ENCODE measurements around the gene TMA7B. TPM values are rescaled to one million over a fixed set of nuclear protein-coding genes. Genes with fewer than 3 reads are reported as not detected.

The TMA7B gene
- total RNA-seq: 10 to 100 TPM in 1 of 2 experiments, 1 to 10 TPM in 1; 5.1 to 11.0 TPM

GRCh38 chr22:39959640-39960447 lies at the start of gene TMA7B:
Gene TMA7B (plus strand): TSS chr22:39960397. CDS start chr22:39964375, 3,978 bp downstream.
- H3K27ac Mint-ChIP-seq: peak within 1 kb of the TSS; percentile 91
- CTCF ChIA-PET: interaction anchor here (1.2 kb wide), 1 partner anchor 26 kb away, joined by 5 read pairs; no protein-coding TSS in a partner anchor
- DNase-seq (peak; percentile 54), ATAC-seq (peak; percentile 26)
- no peaks in the 10 kb centered on the region for H3K9me3 Mint-ChIP-seq (ENCODE audit: low read depth)
- no peaks in the 10 kb centered on the region for H3K27me3 Mint-ChIP-seq
- H3K4me3 Mint-ChIP-seq: peak within 1 kb of the TSS; percentile 54
- peaks cover 82% of the 10 kb centered on the region for H3K36me3 Mint-ChIP-seq
- H3K4me1 Mint-ChIP-seq: peaks cover 82% of the 10 kb centered on the region

DNA sequence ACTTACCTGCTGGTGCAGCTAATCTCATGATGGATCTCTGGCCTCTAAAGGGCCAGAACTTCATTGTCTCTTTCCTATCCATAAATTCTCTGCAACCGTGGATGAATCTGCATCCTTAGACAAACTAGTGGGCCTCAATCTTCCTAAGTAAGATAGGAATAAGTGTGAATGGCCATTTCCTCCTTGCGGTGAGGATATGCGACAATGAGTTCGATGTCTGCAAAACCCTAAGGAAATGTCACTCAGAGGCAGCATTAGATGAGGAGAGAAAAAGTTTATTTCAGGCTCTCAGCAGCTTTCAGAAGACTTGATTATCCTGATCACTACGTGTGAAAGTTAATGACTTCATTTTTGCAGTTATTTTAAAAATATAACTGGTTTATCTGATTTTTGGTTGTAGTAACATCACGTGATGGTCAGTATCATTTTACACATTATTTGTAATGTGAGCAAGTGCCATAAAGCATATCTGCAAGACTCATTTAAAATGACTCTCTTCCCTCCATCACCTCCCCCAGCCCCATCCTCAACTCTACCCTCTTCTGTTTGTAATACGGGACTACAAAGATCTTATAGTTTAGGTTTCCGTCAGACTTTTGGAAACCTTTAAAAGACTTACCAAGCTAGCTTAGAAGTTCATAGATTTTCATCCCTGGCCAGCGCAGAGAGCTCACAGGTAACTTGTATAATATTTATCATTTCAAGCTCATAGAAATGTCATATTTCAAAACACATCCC lies 49.2 kb upstream of the TMA7B start:
- H3K4me3 Mint-ChIP-seq: peak overlapping the region; percentile 90
- H3K9me3 Mint-ChIP-seq (ENCODE audit: low read depth): no peaks in the 10 kb centered on the region
- peaks cover 63% of the 10 kb centered on the region for H3K36me3 Mint-ChIP-seq
- peak overlapping the region; percentile 91 for H3K27ac Mint-ChIP-seq
- H3K27me3 Mint-ChIP-seq: no peaks in the 10 kb centered on the region
- H3K4me1 Mint-ChIP-seq: peaks cover 74% of the 10 kb centered on the region
- CTCF ChIA-PET: interaction anchor here (0.5 to 12.2 kb wide), 4 partner anchors 14 to 908 kb away, joined by 3 to 171 read pairs (median 32); no protein-coding TSS in a partner anchor
- ATAC-seq (no peak), DNase-seq (no peak)

DNA sequence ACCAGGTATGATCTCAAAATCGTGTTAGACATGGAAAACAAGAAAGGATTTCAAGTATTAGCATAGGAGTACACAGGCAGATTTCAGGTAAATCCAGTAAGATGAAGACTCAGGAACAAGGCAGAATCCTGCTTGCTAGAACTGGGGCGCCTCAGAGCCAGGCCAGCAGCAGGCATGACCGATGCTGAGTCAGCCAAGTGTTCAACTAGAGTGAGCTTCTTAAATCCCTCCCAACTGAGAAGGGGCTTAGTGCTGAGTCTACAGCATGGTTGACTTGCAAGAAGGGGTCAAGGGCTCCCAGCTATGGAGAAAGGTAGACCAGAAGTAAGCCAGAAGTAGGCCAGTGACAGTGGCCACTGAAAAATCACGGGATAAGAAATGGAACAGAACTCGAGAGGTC lies 46.9 kb upstream of the TMA7B start:
- DNase-seq: no peak
- Mint-ChIP-seq H3K9me3 (ENCODE audit: low read depth) (no peaks in the 10 kb centered on the region), H3K4me1 (peaks cover 83% of the 10 kb centered on the region), H3K27ac (peak overlapping the region; percentile 91), H3K27me3 (no peaks in the 10 kb centered on the region), H3K36me3 (peaks cover 65% of the 10 kb centered on the region), H3K4me3 (peak overlapping the region; percentile 90)
- no peak for ATAC-seq
- CTCF ChIA-PET: interaction anchor here (0.6 to 12.2 kb wide), 7 partner anchors 12 to 346 kb away, joined by 3 to 171 read pairs (median 3); partner anchors contain the start of gene GRAP2

DNA sequence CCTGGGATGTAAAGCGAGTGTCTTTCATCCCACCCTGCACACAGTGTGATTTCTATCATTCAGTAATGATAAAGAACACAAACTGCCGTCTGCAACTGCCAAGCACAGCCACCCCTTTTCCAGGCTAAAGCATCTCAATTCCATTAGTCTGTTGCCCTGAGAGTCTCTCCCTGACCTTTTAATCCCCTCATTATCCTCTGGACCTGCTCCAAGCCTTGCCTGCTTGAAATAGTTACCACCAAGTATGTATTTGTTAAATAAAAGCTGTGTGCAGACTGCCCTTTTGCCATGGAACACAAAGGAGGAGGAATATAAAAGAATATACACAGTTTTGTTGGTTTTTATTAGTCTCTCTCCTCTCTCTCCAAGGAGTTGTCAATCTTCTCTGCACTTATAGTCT lies 46.3 kb upstream of the TMA7B start:
- no peaks in the 10 kb centered on the region for H3K9me3 Mint-ChIP-seq (ENCODE audit: low read depth)
- H3K36me3 Mint-ChIP-seq: peaks cover 62% of the 10 kb centered on the region
- H3K4me3 Mint-ChIP-seq: peak overlapping the region; percentile 90
- CTCF ChIA-PET: interaction anchor here (0.6 to 12.2 kb wide), 5 partner anchors 12 to 347 kb away, joined by 3 to 171 read pairs (median 3); no protein-coding TSS in a partner anchor
- peak overlapping the region; percentile 91 for H3K27ac Mint-ChIP-seq
- H3K27me3 Mint-ChIP-seq: no peaks in the 10 kb centered on the region
- no peak for DNase-seq
- no peak for ATAC-seq
- H3K4me1 Mint-ChIP-seq: peaks cover 83% of the 10 kb centered on the region

- peak overlapping the region; percentile 90 for H3K4me3 Mint-ChIP-seq
- DNase-seq: no peak
- CTCF ChIA-PET: interaction anchor here (1.1 to 12.2 kb wide), 5 partner anchors 10 to 347 kb away, joined by 3 to 171 read pairs (median 22); no protein-coding TSS in a partner anchor
- no peaks in the 10 kb centered on the region for H3K9me3 Mint-ChIP-seq (ENCODE audit: low read depth)
- no peaks in the 10 kb centered on the region for H3K27me3 Mint-ChIP-seq
- ATAC-seq: no peak
- peaks cover 62% of the 10 kb centered on the region for H3K36me3 Mint-ChIP-seq
- peaks cover 80% of the 10 kb centered on the region for H3K4me1 Mint-ChIP-seq
- H3K27ac Mint-ChIP-seq: peak overlapping the region; percentile 91
Observed at GRCh38 chr22:39914584-39914983, 45.6 kb upstream of the TMA7B start.

GRCh38 chr22:39915295-39915726 lies 44.9 kb upstream of the TMA7B start:
- Mint-ChIP-seq H3K9me3 (ENCODE audit: low read depth) (no peaks in the 10 kb centered on the region), H3K36me3 (peaks cover 63% of the 10 kb centered on the region), H3K27me3 (no peaks in the 10 kb centered on the region), H3K4me1 (peaks cover 80% of the 10 kb centered on the region), H3K4me3 (peak overlapping the region; percentile 90), H3K27ac (peak overlapping the region; percentile 91)
- DNase-seq (no peak), ATAC-seq (no peak)
- CTCF ChIA-PET: interaction anchor here (0.8 to 8.1 kb wide), 7 partner anchors 10 to 380 kb away, joined by 3 to 60 read pairs (median 12); no protein-coding TSS in a partner anchor

GRCh38 chr22:39916496-39916895 lies 43.7 kb upstream of the TMA7B start:
- DNase-seq (no peak), ATAC-seq (no peak)
- Mint-ChIP-seq H3K27ac (peak overlapping the region; percentile 94), H3K36me3 (peaks cover 65% of the 10 kb centered on the region), H3K4me1 (peaks cover 84% of the 10 kb centered on the region), H3K4me3 (peak overlapping the region; percentile 90), H3K27me3 (no peaks in the 10 kb centered on the region), H3K9me3 (ENCODE audit: low read depth) (no peaks in the 10 kb centered on the region)
- CTCF ChIA-PET: interaction anchor here (0.8 to 8.1 kb wide), 10 partner anchors 8 to 387 kb away, joined by 3 to 60 read pairs (median 8); no protein-coding TSS in a partner anchor

GRCh38 chr22:39917197-39917643 lies 43.0 kb upstream of the TMA7B start:
- Mint-ChIP-seq H3K27me3 (no peaks in the 10 kb centered on the region), H3K36me3 (peaks cover 66% of the 10 kb centered on the region)
- CTCF ChIA-PET: interaction anchor here (0.6 to 8.1 kb wide), 10 partner anchors 8 to 394 kb away, joined by 3 to 60 read pairs (median 8); no protein-coding TSS in a partner anchor

GRCh38 chr22:39917776-39918495 lies 42.3 kb upstream of the TMA7B start:
- Mint-ChIP-seq H3K27ac (peak overlapping the region; percentile 94), H3K9me3 (ENCODE audit: low read depth) (no peaks in the 10 kb centered on the region), H3K27me3 (no peaks in the 10 kb centered on the region), H3K36me3 (peaks cover 65% of the 10 kb centered on the region), H3K4me3 (peak overlapping the region; percentile 90), H3K4me1 (peaks cover 84% of the 10 kb centered on the region)
- CTCF ChIA-PET: interaction anchor here (1.1 to 8.1 kb wide), 7 partner anchors 11 to 389 kb away, joined by 4 to 60 read pairs (median 7); no protein-coding TSS in a partner anchor
- DNase-seq (no peak), ATAC-seq (no peak)

More at GRCh38 chr22:39917197-39917643, 43.0 kb upstream of the TMA7B start:
- Mint-ChIP-seq H3K27ac (peak overlapping the region; percentile 94), H3K4me1 (peaks cover 83% of the 10 kb centered on the region), H3K9me3 (ENCODE audit: low read depth) (no peaks in the 10 kb centered on the region), H3K4me3 (peak overlapping the region; percentile 90)
- DNase-seq (no peak), ATAC-seq (no peak)

- CTCF ChIA-PET: interaction anchor here (0.7 to 11.4 kb wide), 7 partner anchors 10 to 29 kb away, joined by 3 to 171 read pairs (median 8); no protein-coding TSS in a partner anchor
- DNase-seq: peak; percentile 86
- H3K4me1 Mint-ChIP-seq: peaks cover 88% of the 10 kb centered on the region
- H3K4me3 Mint-ChIP-seq: peak overlapping the region; percentile 79
- no peaks in the 10 kb centered on the region for H3K9me3 Mint-ChIP-seq (ENCODE audit: low read depth)
- peaks cover 67% of the 10 kb centered on the region for H3K36me3 Mint-ChIP-seq
- H3K27me3 Mint-ChIP-seq: no peaks in the 10 kb centered on the region
- peak; percentile 66 for ATAC-seq
- peak overlapping the region; percentile 97 for H3K27ac Mint-ChIP-seq
Observed at GRCh38 chr22:39920134-39920743, 40.0 kb upstream of the TMA7B start.

GRCh38 chr22:39923696-39924095 lies 36.5 kb upstream of the TMA7B start:
- Mint-ChIP-seq H3K9me3 (ENCODE audit: low read depth) (no peaks in the 10 kb centered on the region), H3K27me3 (no peaks in the 10 kb centered on the region), H3K36me3 (peaks cover 76% of the 10 kb centered on the region), H3K4me3 (no peak overlapping the region), H3K27ac (no peak overlapping the region), H3K4me1 (peaks cover 70% of the 10 kb centered on the region)
- ATAC-seq: no peak
- no peak for DNase-seq
- CTCF ChIA-PET: interaction anchor here (0.7 to 11.4 kb wide), 7 partner anchors 8 to 101 kb away, joined by 3 to 171 read pairs (median 9); partner anchors contain the start of gene GRAP2

- H3K27me3 Mint-ChIP-seq: no peaks in the 10 kb centered on the region
- peaks cover 76% of the 10 kb centered on the region for H3K36me3 Mint-ChIP-seq
- H3K4me3 Mint-ChIP-seq: no peak overlapping the region
- H3K4me1 Mint-ChIP-seq: peaks cover 68% of the 10 kb centered on the region
- CTCF ChIA-PET: interaction anchor here (1.4 to 11.4 kb wide), 7 partner anchors 8 to 101 kb away, joined by 5 to 171 read pairs (median 22); partner anchors contain the start of gene GRAP2
- no peak for ATAC-seq
- H3K9me3 Mint-ChIP-seq (ENCODE audit: low read depth): no peaks in the 10 kb centered on the region
- H3K27ac Mint-ChIP-seq: no peak overlapping the region
- DNase-seq: no peak
Observed at GRCh38 chr22:39924286-39924685, 35.9 kb upstream of the TMA7B start.

Measured in activated CD8-positive, alpha-beta memory T cell treated with anti-CD3 and anti-CD28 coated beads, Interleukin-2, amount 10 ng/mL, durations not matched to agents 7 days and 5 days (primary cell).